ENCODE measurements around the gene TBC1D5. TPM values are rescaled to one million over a fixed set of nuclear protein-coding genes. Genes with fewer than 3 reads are reported as not detected.

TBC1D5 gene
- total RNA-seq, 1 donor from 2014 or later, result 74.6 TPM

DNA sequence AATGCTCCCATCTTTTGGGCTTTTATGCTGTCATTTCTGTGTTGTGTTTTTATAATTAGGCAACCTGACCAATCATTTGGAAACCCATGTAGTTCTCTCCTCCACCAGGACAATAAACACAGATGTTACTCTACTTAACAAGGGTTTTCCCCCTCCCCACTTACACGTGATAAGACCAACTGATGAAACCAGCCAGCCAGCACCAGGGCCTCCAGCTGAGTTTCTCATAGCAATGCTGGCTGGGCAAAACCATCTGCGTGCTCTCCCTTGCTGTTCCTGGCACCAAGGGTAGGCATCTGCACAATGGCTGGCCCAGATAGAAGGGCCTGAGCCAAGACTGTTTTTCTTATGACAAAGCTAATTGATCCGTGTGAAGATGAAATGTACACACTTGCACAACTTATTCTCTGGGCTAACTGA, 547.2 kb downstream of the TBC1D5 start:
- H3K4me1 ChIP-seq, result peaks cover 4% of the 10 kb centered on the region
- H3K36me3 ChIP-seq, result no peaks in the 10 kb centered on the region
- H3K27ac ChIP-seq, result no peak overlapping the region
- H3K9me3 ChIP-seq, result no peaks in the 10 kb centered on the region
- TF ChIP-seq, protein P1, sequence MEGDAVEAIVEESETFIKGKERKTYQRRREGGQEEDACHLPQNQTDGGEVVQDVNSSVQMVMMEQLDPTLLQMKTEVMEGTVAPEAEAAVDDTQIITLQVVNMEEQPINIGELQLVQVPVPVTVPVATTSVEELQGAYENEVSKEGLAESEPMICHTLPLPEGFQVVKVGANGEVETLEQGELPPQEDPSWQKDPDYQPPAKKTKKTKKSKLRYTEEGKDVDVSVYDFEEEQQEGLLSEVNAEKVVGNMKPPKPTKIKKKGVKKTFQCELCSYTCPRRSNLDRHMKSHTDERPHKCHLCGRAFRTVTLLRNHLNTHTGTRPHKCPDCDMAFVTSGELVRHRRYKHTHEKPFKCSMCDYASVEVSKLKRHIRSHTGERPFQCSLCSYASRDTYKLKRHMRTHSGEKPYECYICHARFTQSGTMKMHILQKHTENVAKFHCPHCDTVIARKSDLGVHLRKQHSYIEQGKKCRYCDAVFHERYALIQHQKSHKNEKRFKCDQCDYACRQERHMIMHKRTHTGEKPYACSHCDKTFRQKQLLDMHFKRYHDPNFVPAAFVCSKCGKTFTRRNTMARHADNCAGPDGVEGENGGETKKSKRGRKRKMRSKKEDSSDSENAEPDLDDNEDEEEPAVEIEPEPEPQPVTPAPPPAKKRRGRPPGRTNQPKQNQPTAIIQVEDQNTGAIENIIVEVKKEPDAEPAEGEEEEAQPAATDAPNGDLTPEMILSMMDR (IDR thresholded peaks at IDR 0.05), result no peak
- no peak for DNase-seq
- no peaks in the 10 kb centered on the region for H3K27me3 ChIP-seq
- intact Hi-C loops (cut with DNase I), result no loop called here
- no peak for ATAC-seq
- H3K4me3 ChIP-seq, result no peak overlapping the region

DNA sequence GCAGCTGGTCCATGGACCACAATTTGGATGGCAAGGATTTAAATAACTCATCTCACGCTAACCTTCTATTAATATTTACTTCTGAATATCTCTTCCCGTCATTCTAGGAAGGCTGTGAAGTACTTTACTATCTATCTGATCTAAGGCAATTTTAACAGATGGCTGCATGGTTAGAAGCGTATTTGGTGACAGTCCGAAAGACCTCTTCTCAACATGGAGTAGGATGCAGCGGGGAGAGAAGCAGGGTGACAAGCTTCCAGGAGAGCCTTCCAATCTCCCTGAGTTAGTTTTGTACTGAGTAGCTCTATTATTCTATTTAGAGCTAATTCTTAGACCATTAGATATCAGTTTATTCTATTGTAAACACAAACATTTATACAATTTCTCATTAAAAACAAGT, 548.3 kb downstream of the TBC1D5 start:
- Histone ChIP-seq H3K36me3 (no peaks in the 10 kb centered on the region), H3K4me3 (no peak overlapping the region), H3K9me3 (no peaks in the 10 kb centered on the region), H3K27me3 (no peaks in the 10 kb centered on the region), H3K27ac (no peak overlapping the region), H3K4me1 (peaks cover 4% of the 10 kb centered on the region)
- no peak for DNase-seq
- TF ChIP-seq, protein P1 (IDR thresholded peaks at IDR 0.05), result no peak
- intact Hi-C loops (cut with DNase I), result no loop called here
- no peak for ATAC-seq

DNA sequence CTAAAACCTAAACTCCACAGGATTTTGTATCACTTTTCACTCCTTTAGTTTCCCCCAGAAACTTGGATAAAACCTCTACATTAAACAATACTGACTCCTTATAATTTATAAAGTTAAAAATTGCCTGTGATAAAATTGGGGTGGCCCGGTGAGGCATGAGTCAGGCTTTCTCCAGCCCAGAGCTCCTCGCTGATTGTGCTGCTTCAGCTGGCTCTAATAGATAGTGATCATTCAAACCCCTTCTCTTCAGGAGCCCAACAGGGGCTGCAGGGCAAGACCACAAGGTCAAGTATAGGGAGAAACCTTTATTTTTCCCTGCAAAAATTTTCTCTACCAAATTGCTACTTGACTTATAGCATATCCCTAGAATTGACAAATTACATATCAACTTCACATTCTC, 549.4 kb downstream of the TBC1D5 start:
- ATAC-seq (no peak), DNase-seq (no peak)
- Histone ChIP-seq H3K4me1 (peaks cover 4% of the 10 kb centered on the region), H3K36me3 (no peaks in the 10 kb centered on the region), H3K27me3 (no peaks in the 10 kb centered on the region), H3K27ac (no peak overlapping the region), H3K4me3 (no peak overlapping the region), H3K9me3 (no peaks in the 10 kb centered on the region)
- TF ChIP-seq, protein P1 (IDR thresholded peaks at IDR 0.05), result no peak
- intact Hi-C loops (cut with DNase I), result no loop called here

DNA sequence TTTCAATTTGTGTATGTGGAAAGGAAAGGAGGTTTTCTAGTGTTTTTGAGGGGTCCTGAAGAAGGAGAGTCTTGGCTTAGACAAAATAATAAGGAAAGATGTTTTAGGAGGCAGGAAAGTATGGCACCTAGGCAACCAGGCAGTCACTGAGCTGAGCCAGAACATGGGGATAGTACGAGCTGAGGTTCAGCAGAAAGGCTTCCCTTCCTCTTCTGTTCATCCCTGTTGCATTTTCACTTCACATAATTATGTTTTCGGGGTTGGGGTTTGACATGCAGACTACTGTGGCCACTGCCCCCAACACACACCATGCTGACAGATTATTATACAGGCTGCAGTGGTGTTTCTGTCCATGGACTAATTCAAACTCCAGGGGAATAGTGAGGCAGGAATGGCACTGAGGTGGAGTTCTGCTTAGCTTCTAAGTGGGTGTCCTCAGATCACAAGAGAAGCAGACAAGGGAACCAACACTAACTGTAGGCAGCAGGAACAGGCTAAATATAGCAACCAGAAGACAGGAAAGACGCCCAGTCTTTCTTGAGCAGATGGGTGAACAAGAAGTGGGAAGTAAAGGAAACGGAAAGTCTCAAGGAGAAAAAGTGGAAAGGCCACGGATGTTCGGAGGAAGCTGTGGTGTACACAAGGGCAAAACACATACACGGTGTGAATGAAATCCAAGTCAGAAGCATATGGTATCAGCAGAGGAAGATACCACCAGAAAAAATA, 551.9 kb downstream of the TBC1D5 start:
- no peaks in the 10 kb centered on the region for H3K9me3 ChIP-seq
- H3K36me3 ChIP-seq, result no peaks in the 10 kb centered on the region
- H3K27me3 ChIP-seq, result no peaks in the 10 kb centered on the region
- H3K27ac ChIP-seq, result no peak overlapping the region
- TF ChIP-seq, protein P1 (IDR thresholded peaks at IDR 0.05), result no peak
- H3K4me1 ChIP-seq, result peaks cover 4% of the 10 kb centered on the region
- H3K4me3 ChIP-seq, result no peak overlapping the region
- ATAC-seq (peak; percentile 85), DNase-seq (no peak)
- intact Hi-C loops (cut with DNase I), result no loop called here

DNA sequence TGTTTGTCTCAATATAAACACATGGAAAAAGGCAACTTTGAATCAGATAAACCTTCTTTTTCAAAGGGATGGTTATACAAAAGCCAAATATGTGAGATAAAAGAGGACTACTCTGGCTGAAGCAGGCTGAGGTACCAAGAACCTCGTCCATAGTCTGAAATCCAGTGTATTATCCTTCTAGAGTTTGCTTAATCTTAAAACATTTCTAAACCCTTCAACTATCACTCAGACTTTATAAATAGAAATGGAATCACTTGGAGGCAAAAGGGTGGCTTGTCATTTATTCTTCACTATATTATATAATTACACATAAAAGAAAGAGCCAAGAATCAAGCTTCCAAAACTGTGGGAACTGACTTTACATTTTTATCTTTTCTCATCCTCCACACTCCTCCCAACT, 554.1 kb downstream of the TBC1D5 start:
- H3K36me3 ChIP-seq, result no peaks in the 10 kb centered on the region
- no peak overlapping the region for H3K27ac ChIP-seq
- H3K4me3 ChIP-seq, result no peak overlapping the region
- DNase-seq (no peak), ATAC-seq (no peak)
- no peaks in the 10 kb centered on the region for H3K27me3 ChIP-seq
- intact Hi-C loops (cut with DNase I), result no loop called here
- TF ChIP-seq, protein P1 (IDR thresholded peaks at IDR 0.05), result no peak
- H3K9me3 ChIP-seq, result no peaks in the 10 kb centered on the region
- H3K4me1 ChIP-seq, result peaks cover 4% of the 10 kb centered on the region
